Breast epithelium (tissue), 4 donors: ENCODE results near the gene WDFY2. TPM values are rescaled to one million over a fixed set of nuclear protein-coding genes. Genes with fewer than 3 reads are reported as not detected.

Source experiments
- DNase-seq, 2 donors: peaks; one replicate each; pipeline ENCODE4 v3.0.0-alpha.2; 2019; ENCODE audit warnings: low spot score in 2 of 2
- H3K27ac ChIP-seq, 2 donors: fragments of 200-600 bp; sonication (generic) in 1 of 2; one replicate each; pipeline ENCODE4 v1.5.1; 2016 to 2019; ENCODE audit warnings: mild to moderate bottlenecking in 1 of 2
- H3K27me3 ChIP-seq, 2 donors: fragments of 200-600 bp; sonication (generic) in 1 of 2; one replicate each; pipeline versions ENCODE4 v1.5.1 to v1.6.0; 2017 to 2019; ENCODE audit warnings: control low read depth in 1 of 2, mild to moderate bottlenecking in 1 of 2
- H3K36me3 ChIP-seq: fragments of 200-600 bp; one replicate; pipeline ENCODE4 v1.5.1; 2019
- H3K4me1 ChIP-seq, 2 donors: fragments of 200-600 bp; sonication (generic); one replicate each; pipeline ENCODE4 v1.5.1; 2016 to 2019; ENCODE audit warnings: control low read depth in 1 of 2
- H3K4me3 ChIP-seq, 3 donors: fragments of 200-600 bp; sonication (generic); 1 replicate in 2 of 3; 2 replicates in 1 of 3; pipeline ENCODE4 v1.5.1; 2016 to 2019; ENCODE audit warnings: mild to moderate bottlenecking in 3 of 3, moderate library complexity in 2 of 3
- H3K9me3 ChIP-seq, 2 donors: fragments of 200-600 bp; sonication (generic) in 1 of 2; one replicate each; pipeline ENCODE4 v1.5.1; 2016 to 2019; ENCODE audit warnings: control low read depth in 1 of 2
- CTCF ChIP-seq, 3 donors: fragments of 450-650 bp; IDR thresholded peaks; one replicate each; pipeline ENCODE4 v1.5.1; 2016 to 2017; ENCODE audit warnings: antibody characterized with exemption in 3 of 3, mild to moderate bottlenecking in 3 of 3, moderate library complexity in 3 of 3
- POLR2A ChIP-seq: fragments of 450-650 bp; IDR thresholded peaks from one replicate; pipeline ENCODE4 v1.6.1; 2016; ENCODE audit warnings: antibody characterized with exemption, mild to moderate bottlenecking, moderate library complexity
- POLR2AphosphoS5 ChIP-seq, 3 donors: sonication (generic); formaldehyde crosslinking; IDR thresholded peaks; one replicate each; pipeline ENCODE4 v1.6.1; 2017; ENCODE audit warnings: antibody characterized with exemption in 3 of 3
- intact Hi-C: fragments of 100-400 bp; cut with DNase I; formaldehyde crosslinking; loops from one replicate; pipeline ENCODE4 v1.15.1; 2023; ENCODE audit warnings: low total_unique reads
- total RNA-seq, 3 donors: library from RNA; depleted of rRNA; stranded (reverse); fragments of >200 nt; gene quantifications; one replicate each; pipeline ENCODE4 v1.1.0, GENCODE V29; 2016

Gene WDFY2
- total RNA-seq, 3 donors from 2014 or later: 21.0 to 27.7 (median 21.4) TPM

- Histone ChIP-seq H3K4me1 (no peaks in the 10 kb centered on the region), H3K27ac (peak overlapping the region in 1 of 2 donors; percentile 41), H3K4me3 (no peak overlapping the region), H3K9me3 (no peaks in the 10 kb centered on the region), H3K27me3 (no peaks in the 10 kb centered on the region), H3K36me3 (no peaks in the 10 kb centered on the region)
- intact Hi-C loops: no loop called here
- DNase-seq: no peak
- TF ChIP-seq CTCF (IDR thresholded peaks at IDR 0.05) (no peak), POLR2AphosphoS5 (IDR thresholded peaks at IDR 0.05) (no peak), POLR2A (no peak)
These were observed 51.0 kb downstream of the WDFY2 start for GRCh38 chr13:51635137-51635878.

GRCh38 chr13:51636349-51636890 is 52.2 kb downstream of the WDFY2 start:
- Histone ChIP-seq H3K4me1 (no peaks in the 10 kb centered on the region), H3K9me3 (no peaks in the 10 kb centered on the region), H3K27me3 (no peaks in the 10 kb centered on the region), H3K4me3 (no peak overlapping the region), H3K27ac (peak overlapping the region; percentile 2 to 51), H3K36me3 (no peaks in the 10 kb centered on the region)
- no peak for TF ChIP-seq POLR2A
- TF ChIP-seq CTCF (IDR thresholded peaks at IDR 0.05): no peak
- no peak for TF ChIP-seq POLR2AphosphoS5 (IDR thresholded peaks at IDR 0.05)
- no peak for DNase-seq
- intact Hi-C loops: no loop called here

GRCh38 chr13:51637852-51638215 is 53.6 kb downstream of the WDFY2 start:
- Histone ChIP-seq H3K4me1 (no peaks in the 10 kb centered on the region), H3K36me3 (no peaks in the 10 kb centered on the region), H3K4me3 (no peak overlapping the region), H3K9me3 (no peaks in the 10 kb centered on the region), H3K27me3 (no peaks in the 10 kb centered on the region), H3K27ac (peak overlapping the region; percentile 38 to 45)
- intact Hi-C loops: no loop called here
- TF ChIP-seq CTCF (IDR thresholded peaks at IDR 0.05) (no peak), POLR2A (no peak), POLR2AphosphoS5 (IDR thresholded peaks at IDR 0.05) (no peak)
- DNase-seq: no peak

DNA sequence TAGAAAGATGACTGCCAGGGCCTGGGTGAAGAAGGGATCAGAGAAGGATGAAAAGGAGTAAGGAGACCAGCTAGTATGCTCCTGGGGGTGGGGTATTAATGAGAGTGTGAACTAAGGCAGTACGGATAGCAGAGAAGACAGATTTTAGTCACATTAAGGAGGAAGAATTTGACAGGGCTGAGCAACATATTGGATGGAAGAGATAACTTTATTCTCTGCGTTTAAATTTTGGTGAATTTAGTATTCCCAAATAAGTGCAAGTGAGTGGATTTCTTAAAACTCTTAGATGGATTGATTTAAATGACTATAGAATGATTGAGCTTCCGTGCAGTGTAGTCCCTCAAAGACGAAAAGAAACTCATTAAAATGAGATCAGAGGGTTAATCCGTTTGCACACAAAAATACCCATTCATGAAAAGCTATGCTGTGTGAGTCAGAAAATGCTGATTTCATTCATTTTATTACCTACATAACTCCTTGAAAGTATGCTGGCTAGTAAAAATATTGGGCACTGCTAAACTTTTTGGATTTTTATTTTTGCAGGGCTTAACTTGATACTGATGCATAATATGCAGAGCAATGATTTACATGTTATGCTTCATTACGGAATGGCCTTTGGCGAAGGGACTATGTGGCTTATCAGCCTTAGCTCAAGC is 54.1 kb downstream of the WDFY2 start:
- H3K27ac ChIP-seq: peak overlapping the region in 1 of 2 donors; percentile 38
- peaks cover 0 to 2% of the 10 kb centered on the region in 2 donors for H3K4me1 ChIP-seq
- intact Hi-C loops: no loop called here

More for the DNA sequence above, 54.1 kb downstream of the WDFY2 start:
- no peak for TF ChIP-seq POLR2AphosphoS5 (IDR thresholded peaks at IDR 0.05)
- TF ChIP-seq POLR2A: no peak
- no peak for TF ChIP-seq CTCF (IDR thresholded peaks at IDR 0.05)
- Histone ChIP-seq H3K36me3 (no peaks in the 10 kb centered on the region), H3K27me3 (no peaks in the 10 kb centered on the region), H3K4me3 (no peak overlapping the region), H3K9me3 (no peaks in the 10 kb centered on the region)
- DNase-seq: no peak
